ENCODE data around the gene TMED6. TPM values are rescaled to one million over a fixed set of nuclear protein-coding genes. Genes with fewer than 3 reads are reported as not detected.
A peak's percentile ranks its signal among the peaks of the same experiment; 100 is the strongest.

TMED6 gene
- total RNA-seq, 2 donors from 2014 or later: 0.53 to 0.66 TPM

DNA sequence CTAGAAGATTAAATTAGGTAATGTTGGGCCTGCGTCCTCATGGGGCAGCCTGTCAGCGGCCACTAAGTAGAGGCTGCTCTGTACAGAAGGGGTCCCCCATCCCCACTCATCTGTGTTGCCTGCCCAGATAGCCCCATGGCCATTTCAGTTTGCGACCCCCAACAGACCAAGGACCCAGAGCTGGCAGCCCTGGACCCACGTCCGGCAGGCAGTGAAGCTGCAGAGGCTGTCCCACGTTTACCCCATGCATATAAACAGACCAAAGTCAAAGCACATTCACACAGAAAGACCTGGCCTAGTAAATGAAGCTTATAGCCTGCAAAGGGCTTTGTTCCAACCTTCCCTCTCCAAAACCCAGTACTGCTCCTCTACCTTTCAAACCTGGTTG is 25.8 kb downstream of the TMED6 start:
- TF ChIP-seq, protein P1, sequence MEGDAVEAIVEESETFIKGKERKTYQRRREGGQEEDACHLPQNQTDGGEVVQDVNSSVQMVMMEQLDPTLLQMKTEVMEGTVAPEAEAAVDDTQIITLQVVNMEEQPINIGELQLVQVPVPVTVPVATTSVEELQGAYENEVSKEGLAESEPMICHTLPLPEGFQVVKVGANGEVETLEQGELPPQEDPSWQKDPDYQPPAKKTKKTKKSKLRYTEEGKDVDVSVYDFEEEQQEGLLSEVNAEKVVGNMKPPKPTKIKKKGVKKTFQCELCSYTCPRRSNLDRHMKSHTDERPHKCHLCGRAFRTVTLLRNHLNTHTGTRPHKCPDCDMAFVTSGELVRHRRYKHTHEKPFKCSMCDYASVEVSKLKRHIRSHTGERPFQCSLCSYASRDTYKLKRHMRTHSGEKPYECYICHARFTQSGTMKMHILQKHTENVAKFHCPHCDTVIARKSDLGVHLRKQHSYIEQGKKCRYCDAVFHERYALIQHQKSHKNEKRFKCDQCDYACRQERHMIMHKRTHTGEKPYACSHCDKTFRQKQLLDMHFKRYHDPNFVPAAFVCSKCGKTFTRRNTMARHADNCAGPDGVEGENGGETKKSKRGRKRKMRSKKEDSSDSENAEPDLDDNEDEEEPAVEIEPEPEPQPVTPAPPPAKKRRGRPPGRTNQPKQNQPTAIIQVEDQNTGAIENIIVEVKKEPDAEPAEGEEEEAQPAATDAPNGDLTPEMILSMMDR (conservative IDR thresholded peaks at IDR 0.05): no peak
- Histone ChIP-seq H3K4me3 (ENCODE audit: low read length) (peak overlapping the region; percentile 44), H3K27me3 (ENCODE audit: control insufficient read depth, insufficient read depth, low read length, poor library complexity, severe bottlenecking) (no peaks in the 10 kb centered on the region), H3K9me3 (ENCODE audit: control insufficient read depth, low read length) (no peaks in the 10 kb centered on the region), H3K9ac (ENCODE audit: extremely low read depth, low read length, poor library complexity, severe bottlenecking) (no peak overlapping the region), H3K4me1 (ENCODE audit: control insufficient read depth, insufficient read depth, low read length) (no peaks in the 10 kb centered on the region), H3K36me3 (ENCODE audit: control insufficient read depth, insufficient read depth, low read length) (peaks cover 72% of the 10 kb centered on the region), H3K27ac (ENCODE audit: low read depth, low read length) (no peak overlapping the region)
- Mint-ChIP-seq H3K27me3 (ENCODE audit: insufficient read depth) (no peaks in the 10 kb centered on the region), H3K27ac (no peak overlapping the region), H3K36me3 (ENCODE audit: low read depth) (peaks cover 74% of the 10 kb centered on the region), H3K4me1 (peaks cover 19% of the 10 kb centered on the region), H3K9me3 (no peaks in the 10 kb centered on the region), H3K4me3 (no peak overlapping the region)
- peak; percentile 43 for DNase-seq
- WGBS, 2 experiments (ENCODE audit: insufficient coverage in 1 of 2, insufficient read length in 1 of 2): 92 to 100% methylated on average over 1 to 6 of the region's 6 CpGs

DNA sequence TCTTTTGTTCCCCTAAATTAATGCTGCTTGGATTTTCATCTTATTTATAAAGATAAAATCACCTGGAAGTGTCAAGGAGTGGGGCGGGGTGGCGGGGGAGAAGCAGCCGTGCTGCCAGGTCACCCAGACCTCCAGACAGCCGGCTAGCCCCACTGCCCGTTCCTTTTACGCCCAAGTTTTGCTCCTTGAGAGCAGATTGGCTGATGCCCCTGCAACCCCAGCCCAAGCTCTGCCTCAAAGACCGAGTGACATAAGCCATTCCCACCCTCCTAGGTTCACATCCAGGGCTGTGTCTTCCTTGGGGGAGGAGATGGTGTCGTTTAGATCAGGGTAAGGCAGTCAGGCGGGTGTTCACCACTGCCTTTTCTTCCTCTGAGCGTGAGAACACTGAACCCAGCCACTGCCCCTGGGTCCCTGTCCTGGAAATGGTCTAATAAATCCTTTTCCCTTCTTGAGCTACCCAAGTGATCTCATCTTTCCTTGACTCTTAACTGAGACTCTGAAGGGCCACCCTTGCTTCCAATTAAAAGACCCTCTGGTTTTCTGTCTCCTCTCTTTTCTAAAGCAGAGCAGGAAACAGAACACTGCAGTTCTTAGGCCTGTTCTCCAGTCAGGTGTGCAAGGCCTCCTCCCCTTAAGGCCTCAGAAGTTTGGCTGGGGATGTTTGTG is 26.9 kb downstream of the TMED6 start:
- 96 to 100% methylated on average over 3 to 10 of the region's 10 CpGs for WGBS, 2 experiments (ENCODE audit: insufficient coverage in 1 of 2, insufficient read length in 1 of 2)
- no peak for DNase-seq
- H3K9ac ChIP-seq (ENCODE audit: extremely low read depth, low read length, poor library complexity, severe bottlenecking): no peak overlapping the region
- H3K4me3 ChIP-seq (ENCODE audit: low read length): no peak overlapping the region
- H3K4me1 ChIP-seq (ENCODE audit: control insufficient read depth, insufficient read depth, low read length): no peaks in the 10 kb centered on the region
- no peaks in the 10 kb centered on the region for H3K9me3 Mint-ChIP-seq
- H3K4me3 Mint-ChIP-seq: no peak overlapping the region
- H3K4me1 Mint-ChIP-seq: peaks cover 19% of the 10 kb centered on the region
- H3K27me3 ChIP-seq (ENCODE audit: control insufficient read depth, insufficient read depth, low read length, poor library complexity, severe bottlenecking): no peaks in the 10 kb centered on the region
- no peak overlapping the region for H3K27ac Mint-ChIP-seq
- TF ChIP-seq, protein P1 (conservative IDR thresholded peaks at IDR 0.05): no peak
- H3K27ac ChIP-seq (ENCODE audit: low read depth, low read length): no peak overlapping the region
- H3K36me3 Mint-ChIP-seq (ENCODE audit: low read depth): peaks cover 80% of the 10 kb centered on the region
- H3K9me3 ChIP-seq (ENCODE audit: control insufficient read depth, low read length): no peaks in the 10 kb centered on the region
- peaks cover 79% of the 10 kb centered on the region for H3K36me3 ChIP-seq (ENCODE audit: control insufficient read depth, insufficient read depth, low read length)
- H3K27me3 Mint-ChIP-seq (ENCODE audit: insufficient read depth): no peaks in the 10 kb centered on the region

DNA sequence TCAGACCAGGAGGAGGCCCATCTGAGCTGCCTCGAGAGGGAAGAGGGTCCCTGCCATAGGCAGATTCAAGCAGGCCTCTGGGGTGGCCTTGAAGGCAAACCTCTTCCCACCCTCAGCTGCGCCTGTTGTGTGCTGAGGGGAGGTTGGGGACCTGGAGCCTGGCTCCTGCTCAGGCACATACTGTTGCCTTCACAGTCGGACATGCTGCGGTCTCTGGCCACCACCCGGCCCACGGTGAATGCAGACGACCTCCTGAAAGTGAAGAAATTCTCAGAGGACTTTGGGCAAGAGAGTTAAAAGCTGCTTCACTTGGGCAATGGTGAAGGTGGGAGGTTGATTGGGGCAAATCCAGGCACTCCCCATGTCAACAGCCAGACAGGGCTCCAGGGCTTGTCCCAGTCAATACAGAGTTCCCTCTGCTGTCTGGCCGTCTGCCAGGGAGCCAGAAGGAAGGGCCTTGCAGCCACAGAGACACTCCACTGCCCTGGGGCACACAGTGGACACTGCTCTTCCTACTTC is 27.5 kb downstream of the TMED6 start:
- Histone ChIP-seq H3K9ac (ENCODE audit: extremely low read depth, low read length, poor library complexity, severe bottlenecking) (no peak overlapping the region), H3K4me1 (ENCODE audit: control insufficient read depth, insufficient read depth, low read length) (no peaks in the 10 kb centered on the region), H3K27me3 (ENCODE audit: control insufficient read depth, insufficient read depth, low read length, poor library complexity, severe bottlenecking) (no peaks in the 10 kb centered on the region), H3K4me3 (ENCODE audit: low read length) (no peak overlapping the region), H3K36me3 (ENCODE audit: control insufficient read depth, insufficient read depth, low read length) (peaks cover 84% of the 10 kb centered on the region), H3K9me3 (ENCODE audit: control insufficient read depth, low read length) (no peaks in the 10 kb centered on the region), H3K27ac (ENCODE audit: low read depth, low read length) (no peak overlapping the region)
- Mint-ChIP-seq H3K36me3 (ENCODE audit: low read depth) (peaks cover 84% of the 10 kb centered on the region), H3K27me3 (ENCODE audit: insufficient read depth) (no peaks in the 10 kb centered on the region), H3K9me3 (no peaks in the 10 kb centered on the region), H3K4me1 (peaks cover 14% of the 10 kb centered on the region), H3K4me3 (no peak overlapping the region), H3K27ac (no peak overlapping the region)
- DNase-seq: no peak
- TF ChIP-seq, protein P1 (conservative IDR thresholded peaks at IDR 0.05): no peak
- 90 to 96% methylated on average over 4 to 8 of the region's 8 CpGs for WGBS, 2 experiments (ENCODE audit: insufficient coverage in 1 of 2, insufficient read length in 1 of 2)

Data from endodermal cell (in vitro differentiated cells).